Measurements from ENCODE around the gene ARHGEF40.
A peak's percentile ranks its signal among the peaks of the same experiment; 100 is the strongest.

ARHGEF40 gene

DNA sequence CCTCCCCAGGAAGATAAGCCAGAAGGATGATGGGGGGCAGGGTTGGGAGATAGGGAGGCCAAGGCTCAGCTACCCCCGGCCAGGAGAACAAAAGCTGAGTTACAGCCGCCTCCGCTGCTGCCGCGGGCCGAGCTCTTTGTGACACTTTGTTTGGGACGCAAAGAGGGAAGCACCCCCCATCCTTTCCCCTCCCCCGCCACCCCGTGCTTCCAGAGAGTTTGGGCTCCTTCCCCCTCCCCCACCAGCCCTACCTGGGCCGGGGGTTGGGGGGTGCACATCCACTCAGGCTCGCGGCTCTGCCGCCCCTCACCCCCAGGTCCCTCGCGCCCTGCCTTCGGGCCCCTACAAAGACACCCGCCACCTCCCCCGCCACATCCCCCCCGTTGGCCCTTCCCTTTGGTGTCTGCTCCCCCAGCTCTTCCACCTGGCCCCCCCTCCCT is 27.6 kb downstream of the ARHGEF40 start:
- DNase-seq (ENCODE audit: extremely low read depth, insufficient read length): no peak
- Histone ChIP-seq H3K36me3 (ENCODE audit: control insufficient read depth, insufficient read depth, low read length) (no peaks in the 10 kb centered on the region), H3K27me3 (replicated peaks; ENCODE audit: control insufficient read depth, insufficient read depth, low read length) (no peaks in the 10 kb centered on the region), H3K4me3 (replicated peaks; ENCODE audit: low read depth, low read length) (peak overlapping the region; percentile 18)
- TF ChIP-seq, protein P1, sequence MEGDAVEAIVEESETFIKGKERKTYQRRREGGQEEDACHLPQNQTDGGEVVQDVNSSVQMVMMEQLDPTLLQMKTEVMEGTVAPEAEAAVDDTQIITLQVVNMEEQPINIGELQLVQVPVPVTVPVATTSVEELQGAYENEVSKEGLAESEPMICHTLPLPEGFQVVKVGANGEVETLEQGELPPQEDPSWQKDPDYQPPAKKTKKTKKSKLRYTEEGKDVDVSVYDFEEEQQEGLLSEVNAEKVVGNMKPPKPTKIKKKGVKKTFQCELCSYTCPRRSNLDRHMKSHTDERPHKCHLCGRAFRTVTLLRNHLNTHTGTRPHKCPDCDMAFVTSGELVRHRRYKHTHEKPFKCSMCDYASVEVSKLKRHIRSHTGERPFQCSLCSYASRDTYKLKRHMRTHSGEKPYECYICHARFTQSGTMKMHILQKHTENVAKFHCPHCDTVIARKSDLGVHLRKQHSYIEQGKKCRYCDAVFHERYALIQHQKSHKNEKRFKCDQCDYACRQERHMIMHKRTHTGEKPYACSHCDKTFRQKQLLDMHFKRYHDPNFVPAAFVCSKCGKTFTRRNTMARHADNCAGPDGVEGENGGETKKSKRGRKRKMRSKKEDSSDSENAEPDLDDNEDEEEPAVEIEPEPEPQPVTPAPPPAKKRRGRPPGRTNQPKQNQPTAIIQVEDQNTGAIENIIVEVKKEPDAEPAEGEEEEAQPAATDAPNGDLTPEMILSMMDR (IDR thresholded peaks at IDR 0.05; ENCODE audit: insufficient read depth, low read length, poor library complexity, severe bottlenecking): no peak

DNA sequence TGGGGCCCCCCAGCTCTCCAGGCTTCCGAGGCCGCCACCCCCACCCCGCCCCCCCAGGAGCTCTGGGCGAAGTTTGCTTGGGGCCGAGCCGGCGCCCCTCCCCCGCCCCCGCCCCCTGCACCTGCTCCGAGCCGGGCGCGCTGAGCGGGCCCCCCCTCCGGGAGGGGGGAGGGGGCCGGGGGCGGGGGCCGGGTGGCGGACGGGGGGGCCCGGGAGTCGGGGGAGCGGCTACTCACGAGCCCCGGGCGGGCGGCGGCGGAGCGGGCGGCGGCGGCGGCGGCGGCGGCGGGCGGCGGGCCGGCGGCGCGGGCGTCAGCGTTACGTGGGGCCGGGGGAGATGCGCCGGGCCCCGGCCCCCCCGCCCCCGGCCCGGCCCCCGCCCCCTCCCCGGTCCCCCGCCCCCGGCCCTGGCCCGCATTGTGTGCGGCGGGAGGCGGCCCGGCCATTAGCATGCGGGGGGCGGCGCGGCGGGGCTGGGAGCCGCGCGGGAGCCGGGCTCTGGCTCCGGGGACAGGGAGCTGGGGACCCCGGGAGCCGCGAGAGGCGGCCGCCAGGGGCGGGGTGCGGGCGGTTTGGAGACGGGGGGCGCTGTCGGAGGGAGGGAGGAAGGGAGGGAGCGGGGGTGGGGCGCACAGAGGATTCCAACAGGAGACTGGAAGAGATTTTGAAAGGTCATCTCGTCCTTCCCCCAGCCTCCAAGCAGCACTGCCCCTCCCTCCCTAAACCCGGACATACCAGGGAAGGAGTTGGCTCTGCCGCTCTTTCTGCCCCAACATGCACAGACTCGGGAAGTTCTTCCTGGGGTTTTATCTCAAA is 28.2 kb downstream of the ARHGEF40 start, which contains the start of gene ZNF219:
ZNF219 (minus strand) TSS at position 580 of the 816 bp plus-strand sequence. CDS start 5,064 bp downstream, outside the sequence.
- DNase-seq (ENCODE audit: extremely low read depth, insufficient read length): no peak
- Histone ChIP-seq H3K36me3 (ENCODE audit: control insufficient read depth, insufficient read depth, low read length) (no peaks in the 10 kb centered on the region), H3K27me3 (replicated peaks; ENCODE audit: control insufficient read depth, insufficient read depth, low read length) (no peaks in the 10 kb centered on the region), H3K4me3 (replicated peaks; ENCODE audit: low read depth, low read length) (peak within 1 kb of the TSS; percentile 62)
- TF ChIP-seq, protein P1 (IDR thresholded peaks at IDR 0.05; ENCODE audit: insufficient read depth, low read length, poor library complexity, severe bottlenecking): peak; percentile 8

DNA sequence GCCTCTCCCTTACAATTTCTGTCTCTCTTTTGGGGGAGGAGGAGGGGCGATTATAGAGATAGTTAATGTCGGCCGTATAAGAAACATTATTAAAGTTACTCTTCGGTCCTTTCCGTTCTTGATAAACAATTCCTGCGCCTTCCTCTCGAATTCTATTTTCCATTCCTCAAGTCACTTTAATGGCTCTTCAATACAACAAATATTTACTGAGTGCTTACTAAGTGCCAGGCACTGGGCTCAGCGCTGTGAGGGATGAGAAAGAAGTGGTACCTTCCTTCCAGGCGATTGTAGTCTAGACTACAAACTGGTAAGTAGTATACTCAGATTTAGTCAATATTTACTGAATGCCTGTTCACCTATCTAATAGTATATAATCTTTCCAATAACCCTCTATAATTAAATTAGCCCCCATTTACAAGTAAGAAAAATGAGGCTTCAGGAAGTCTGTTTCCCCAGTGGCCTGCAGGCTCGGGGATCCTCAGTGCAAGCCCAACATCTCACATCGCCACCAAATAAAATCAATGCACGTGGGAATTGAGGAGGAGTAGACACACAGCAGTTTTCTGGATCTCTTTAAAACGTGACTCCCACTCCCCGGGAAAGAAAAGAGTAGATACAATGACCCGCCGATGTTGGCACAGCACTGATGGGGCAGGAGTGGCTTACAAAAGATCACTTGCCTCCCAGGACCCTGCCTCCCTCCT is 28.9 kb downstream of the ARHGEF40 start:
- no peak for DNase-seq (ENCODE audit: extremely low read depth, insufficient read length)
- Histone ChIP-seq H3K27me3 (replicated peaks; ENCODE audit: control insufficient read depth, insufficient read depth, low read length) (no peaks in the 10 kb centered on the region), H3K4me3 (replicated peaks; ENCODE audit: low read depth, low read length) (peak overlapping the region; percentile 62), H3K36me3 (ENCODE audit: control insufficient read depth, insufficient read depth, low read length) (no peaks in the 10 kb centered on the region)
- TF ChIP-seq, protein P1 (IDR thresholded peaks at IDR 0.05; ENCODE audit: insufficient read depth, low read length, poor library complexity, severe bottlenecking): no peak

DNA sequence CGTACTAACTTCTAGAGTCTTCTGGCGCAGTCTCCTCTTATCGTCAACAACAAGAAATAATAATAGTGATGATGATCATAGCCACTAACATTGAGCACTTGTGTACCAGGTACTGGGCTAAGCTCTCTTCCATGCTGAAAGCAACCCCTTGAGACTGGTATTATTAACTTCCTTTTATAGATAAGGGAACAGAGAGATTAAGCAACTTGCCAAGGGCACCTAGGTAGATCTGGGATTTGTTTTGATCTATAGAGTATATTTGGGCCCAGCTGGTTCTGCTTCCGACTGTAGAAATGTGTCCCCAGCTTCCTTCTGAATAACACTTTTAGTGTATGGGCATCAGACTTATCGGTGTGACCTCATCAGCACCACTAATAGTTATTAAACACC is 29.5 kb downstream of the ARHGEF40 start:
- no peaks in the 10 kb centered on the region for H3K36me3 ChIP-seq (ENCODE audit: control insufficient read depth, insufficient read depth, low read length)
- no peak overlapping the region for H3K4me3 ChIP-seq (replicated peaks; ENCODE audit: low read depth, low read length)
- no peaks in the 10 kb centered on the region for H3K27me3 ChIP-seq (replicated peaks; ENCODE audit: control insufficient read depth, insufficient read depth, low read length)
- TF ChIP-seq, protein P1 (IDR thresholded peaks at IDR 0.05; ENCODE audit: insufficient read depth, low read length, poor library complexity, severe bottlenecking): no peak
- DNase-seq (ENCODE audit: extremely low read depth, insufficient read length): no peak

DNA sequence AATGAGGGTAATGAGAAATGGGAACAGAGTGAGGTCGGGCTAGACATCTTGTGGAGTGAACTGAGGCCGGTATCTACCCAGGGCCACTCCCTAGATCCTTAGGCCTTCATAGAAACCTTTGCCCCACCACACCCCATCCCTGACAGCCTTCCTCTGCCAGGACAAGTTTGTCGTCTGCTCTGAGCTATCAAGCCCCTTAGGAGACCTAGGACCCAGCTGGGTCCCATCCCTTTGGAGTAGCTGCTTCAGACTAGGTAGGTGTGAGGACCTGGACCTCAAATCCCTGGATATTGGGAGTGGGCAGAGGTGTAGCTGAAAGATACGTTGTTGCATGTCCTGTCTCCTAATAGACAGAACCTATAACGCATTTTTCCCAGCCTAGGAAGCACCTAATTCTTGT is 30.8 kb downstream of the ARHGEF40 start, which contains the start of gene TMEM253:
TMEM253 (plus strand) TSS at position 136 of the 400 bp plus-strand sequence. CDS start 278 bp downstream, outside the sequence.
- TF ChIP-seq, protein P1 (IDR thresholded peaks at IDR 0.05; ENCODE audit: insufficient read depth, low read length, poor library complexity, severe bottlenecking): no peak
- Histone ChIP-seq H3K27me3 (replicated peaks; ENCODE audit: control insufficient read depth, insufficient read depth, low read length) (no peaks in the 10 kb centered on the region), H3K36me3 (ENCODE audit: control insufficient read depth, insufficient read depth, low read length) (no peaks in the 10 kb centered on the region), H3K4me3 (replicated peaks; ENCODE audit: low read depth, low read length) (no peak within 1 kb of the TSS)
- no peak for DNase-seq (ENCODE audit: extremely low read depth, insufficient read length)
